NB4 (cell line): ENCODE measurements around the gene RBL2.

ENCODE experiments used
- DNase-seq: peaks from one replicate; pipeline ENCODE4 v3.0.0; 2010; ENCODE audit warnings: low read depth
- H3K4me3 ChIP-seq: one replicate; pipeline ENCODE4 v1.5.1; 2011; ENCODE audit warnings: mild to moderate bottlenecking, low read depth, low read length, moderate library complexity
- CTCF ChIP-seq: IDR thresholded peaks from one replicate; pipeline ENCODE4 v1.5.1; 2012; ENCODE audit warnings: low read depth, low read length
- MAX ChIP-seq: IDR thresholded peaks from 2 replicates; pipeline ENCODE4 v1.6.1; 2011; ENCODE audit warnings: low read depth, low read length
- MYC ChIP-seq: IDR thresholded peaks from 2 replicates; pipeline ENCODE4 v1.6.1; 2011; ENCODE audit warnings: low read depth, low read length
- POLR2A ChIP-seq: IDR thresholded peaks from 2 replicates; pipeline ENCODE4 v1.6.1; 2011; ENCODE audit warnings: mild to moderate bottlenecking; ENCODE audit not compliant: insufficient read length; ENCODE audit errors: extremely low read depth

The RBL2 gene

GRCh38 chr16:53430363-53430762, 3.9 kb upstream of the RBL2 start:
- TF ChIP-seq CTCF (no peak), MAX (no peak), MYC (no peak), POLR2A (no peak)
- DNase-seq, result no peak
- H3K4me3 ChIP-seq, result no peak overlapping the region

- no peak for DNase-seq
- no peak for TF ChIP-seq CTCF
- no peak for TF ChIP-seq MYC
- no peak for TF ChIP-seq MAX
- no peak for TF ChIP-seq POLR2A
- H3K4me3 ChIP-seq, result no peak overlapping the region
Measured at GRCh38 chr16:53433509-53433908, 762 bp upstream of the RBL2 start.

GRCh38 chr16:53433930-53434376, 318 bp upstream of the RBL2 start:
- no peak for DNase-seq
- H3K4me3 ChIP-seq, result peak overlapping the region; percentile 63
- TF ChIP-seq POLR2A (no peak), MYC (no peak), MAX (no peak), CTCF (no peak)

- peak; percentile 91 for DNase-seq
- 0 out of 2 replicates have a peak, but pooled peaks have one; percentile 31 for TF ChIP-seq MYC
- peak; percentile 27 for TF ChIP-seq POLR2A
- TF ChIP-seq CTCF, result no peak
- peak; percentile 32 for TF ChIP-seq MAX
Measured at GRCh38 chr16:53435066-53435688, 906 bp downstream of the RBL2 start.

GRCh38 chr16:53440125-53440524, 5.9 kb downstream of the RBL2 start:
- TF ChIP-seq MAX (no peak), POLR2A (no peak), MYC (no peak), CTCF (no peak)
- DNase-seq, result no peak
- no peak overlapping the region for H3K4me3 ChIP-seq

More at GRCh38 chr16:53435066-53435688, 906 bp downstream of the RBL2 start:
- peak overlapping the region; percentile 96 for H3K4me3 ChIP-seq
